ENCODE results near the gene NME2. TPM values are rescaled to one million over a fixed set of nuclear protein-coding genes. Genes with fewer than 3 reads are reported as not detected.

The NME2 gene
- total and polyA plus RNA-seq, 10 of the 15 experiments (the other 5 are each of a cell fraction or from before 2014, with no cell fraction given): 497 to 1,030 (median 786) TPM

DNA sequence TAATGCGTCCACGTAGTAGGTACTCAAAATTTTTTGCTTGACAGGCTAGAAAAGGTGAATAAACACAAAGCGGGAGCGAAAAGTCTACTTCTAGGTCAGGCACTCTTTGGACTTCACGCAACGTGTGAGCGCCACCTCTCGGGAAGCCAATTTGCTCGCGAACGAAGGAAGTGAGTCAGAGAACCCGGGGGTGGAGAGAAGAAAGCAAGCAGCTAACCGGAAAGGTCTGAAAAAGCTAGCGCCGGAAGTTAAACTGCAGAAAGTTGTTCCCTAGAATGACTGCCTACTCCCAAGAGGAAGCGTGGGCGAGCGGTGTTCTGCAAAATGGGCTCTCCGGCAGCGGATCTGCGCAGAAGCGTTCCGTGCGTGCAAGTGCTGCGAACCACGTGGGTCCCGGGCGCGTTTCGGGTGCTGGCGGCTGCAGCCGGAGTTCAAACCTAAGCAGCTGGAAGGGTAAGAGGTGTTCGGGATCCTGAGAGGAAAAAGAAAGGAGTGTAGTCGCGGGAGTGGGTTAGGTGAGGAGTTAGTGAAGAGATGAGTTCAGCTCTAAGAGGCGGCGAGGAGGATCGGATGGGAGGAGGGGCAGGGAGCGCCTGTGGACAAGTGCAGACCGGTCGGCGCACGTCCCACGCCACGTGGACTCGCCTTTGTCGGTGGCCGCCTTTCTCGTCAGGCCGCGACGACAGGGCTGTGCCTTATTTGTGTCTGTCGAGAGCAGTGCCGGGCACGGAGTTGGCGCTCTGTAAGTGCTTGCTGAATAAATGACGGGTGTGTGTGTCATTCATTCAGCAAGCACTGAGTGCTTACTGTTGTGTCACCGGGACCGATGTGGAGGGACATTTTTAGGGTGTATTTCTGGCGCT, 12.8 kb upstream of the NME2 start, which contains the start of gene NME1 (continued):
- TF ChIP-seq MYB (IDR thresholded peaks at IDR 0.05; ENCODE audit: borderline replicate concordance, low read depth, low read length): peak; percentile 79
- TF ChIP-seq GATAD2B (conservative IDR thresholded peaks at IDR 0.05; ENCODE audit: low read depth): peak; percentile 87
- TF ChIP-seq CBX3 (IDR thresholded peaks at IDR 0.05; ENCODE audit: borderline replicate concordance, low read depth): no peak
- TF ChIP-seq IKZF2 (IDR thresholded peaks at IDR 0.05): peak; percentile 60 to 84
- TF ChIP-seq MEF2A (IDR thresholded peaks at IDR 0.05; ENCODE audit: insufficient read depth, low read depth, low read length): peak; percentile 90
- TF ChIP-seq, protein P1, sequence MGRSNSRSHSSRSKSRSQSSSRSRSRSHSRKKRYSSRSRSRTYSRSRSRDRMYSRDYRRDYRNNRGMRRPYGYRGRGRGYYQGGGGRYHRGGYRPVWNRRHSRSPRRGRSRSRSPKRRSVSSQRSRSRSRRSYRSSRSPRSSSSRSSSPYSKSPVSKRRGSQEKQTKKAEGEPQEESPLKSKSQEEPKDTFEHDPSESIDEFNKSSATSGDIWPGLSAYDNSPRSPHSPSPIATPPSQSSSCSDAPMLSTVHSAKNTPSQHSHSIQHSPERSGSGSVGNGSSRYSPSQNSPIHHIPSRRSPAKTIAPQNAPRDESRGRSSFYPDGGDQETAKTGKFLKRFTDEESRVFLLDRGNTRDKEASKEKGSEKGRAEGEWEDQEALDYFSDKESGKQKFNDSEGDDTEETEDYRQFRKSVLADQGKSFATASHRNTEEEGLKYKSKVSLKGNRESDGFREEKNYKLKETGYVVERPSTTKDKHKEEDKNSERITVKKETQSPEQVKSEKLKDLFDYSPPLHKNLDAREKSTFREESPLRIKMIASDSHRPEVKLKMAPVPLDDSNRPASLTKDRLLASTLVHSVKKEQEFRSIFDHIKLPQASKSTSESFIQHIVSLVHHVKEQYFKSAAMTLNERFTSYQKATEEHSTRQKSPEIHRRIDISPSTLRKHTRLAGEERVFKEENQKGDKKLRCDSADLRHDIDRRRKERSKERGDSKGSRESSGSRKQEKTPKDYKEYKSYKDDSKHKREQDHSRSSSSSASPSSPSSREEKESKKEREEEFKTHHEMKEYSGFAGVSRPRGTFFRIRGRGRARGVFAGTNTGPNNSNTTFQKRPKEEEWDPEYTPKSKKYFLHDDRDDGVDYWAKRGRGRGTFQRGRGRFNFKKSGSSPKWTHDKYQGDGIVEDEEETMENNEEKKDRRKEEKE (IDR thresholded peaks at IDR 0.05): no peak
- peak; percentile 97 for TF ChIP-seq IRF4 (IDR thresholded peaks at IDR 0.05; ENCODE audit: low read depth, low read length)
- TF ChIP-seq ZNF207 (IDR thresholded peaks at IDR 0.05; ENCODE audit: borderline replicate concordance): peak; percentile 99
- TF ChIP-seq SMARCA5 (IDR thresholded peaks at IDR 0.05): peak; percentile 80
- TF ChIP-seq STAT1 (conservative IDR thresholded peaks at IDR 0.05): peak; percentile 99
- TF ChIP-seq ZZZ3 (IDR thresholded peaks at IDR 0.05; ENCODE audit: control insufficient read depth, insufficient read length, low read depth): peak; percentile 82
- TF ChIP-seq SUPT20H (IDR thresholded peaks at IDR 0.05; ENCODE audit: borderline replicate concordance, control insufficient read depth, low read depth, low read length): no peak
- no peak for TF ChIP-seq ZNF622 (IDR thresholded peaks at IDR 0.05)
- no peak for TF ChIP-seq HDAC6 (IDR thresholded peaks at IDR 0.05; ENCODE audit: unreplicated experiment)
- peak; percentile 73 for TF ChIP-seq SREBF2 (IDR thresholded peaks at IDR 0.05; ENCODE audit: low read length)
- no peak for TF ChIP-seq SUZ12 (IDR thresholded peaks at IDR 0.05; ENCODE audit: unreplicated experiment)
- peak; percentile 13; the same call in 1 of the 2 replicates for TF ChIP-seq JUND (IDR thresholded peaks at IDR 0.05; ENCODE audit: low read depth, low read length)
- no peak for TF ChIP-seq RFX5 (IDR thresholded peaks at IDR 0.05; ENCODE audit: low read depth, low read length)
- TF ChIP-seq POLR2A (IDR thresholded peaks at IDR 0.05; ENCODE audit: low read depth, low read length): peak; percentile 90
- TF ChIP-seq, protein P2, sequence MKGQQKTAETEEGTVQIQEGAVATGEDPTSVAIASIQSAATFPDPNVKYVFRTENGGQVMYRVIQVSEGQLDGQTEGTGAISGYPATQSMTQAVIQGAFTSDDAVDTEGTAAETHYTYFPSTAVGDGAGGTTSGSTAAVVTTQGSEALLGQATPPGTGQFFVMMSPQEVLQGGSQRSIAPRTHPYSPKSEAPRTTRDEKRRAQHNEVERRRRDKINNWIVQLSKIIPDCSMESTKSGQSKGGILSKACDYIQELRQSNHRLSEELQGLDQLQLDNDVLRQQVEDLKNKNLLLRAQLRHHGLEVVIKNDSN (IDR thresholded peaks at IDR 0.05; ENCODE audit: borderline replicate concordance, extremely low read length, insufficient read depth, low read depth, low read length): peak; percentile 91
- peak in 1 of 2 experiments; percentile 40; a peak in 1 of 4 replicates for TF ChIP-seq EP300 (IDR thresholded peaks at IDR 0.05; ENCODE audit: borderline replicate concordance in 1 of 2, control insufficient read depth in 1 of 2, low read depth in 2 of 2, low read length in 2 of 2)
- peak; percentile 80; the same call in 1 of the 2 replicates for TF ChIP-seq PML (IDR thresholded peaks at IDR 0.05; ENCODE audit: low read length)
- TF ChIP-seq ZNF217 (IDR thresholded peaks at IDR 0.05): no peak; the same call in 1 of the 2 replicates
- TF ChIP-seq ZSCAN29 (IDR thresholded peaks at IDR 0.05): peak; percentile 77; the same call in 1 of the 2 replicates
- TF ChIP-seq TCF3 (IDR thresholded peaks at IDR 0.05; ENCODE audit: borderline replicate concordance, insufficient read depth, low read depth, low read length): peak; percentile 87; the same call in 1 of the 2 replicates
- no peak for TF ChIP-seq PAX8 (IDR thresholded peaks at IDR 0.05)
- no peak for TF ChIP-seq NFYB (IDR thresholded peaks at IDR 0.05; ENCODE audit: insufficient read depth, low read depth, low read length)

All from GM12878 (cell line).